Glomerular endothelial cell (primary cell): ENCODE measurements around the gene PPFIA4. TPM values are rescaled to one million over a fixed set of nuclear protein-coding genes. Genes with fewer than 3 reads are reported as not detected.
"Not testable (repeated sequence)": the region's sequence is repeated elsewhere in the genome, so short reads cannot be mapped to it uniquely, and the experiment has no call there.

Experiments
- DNase-seq: peaks from one replicate; pipeline ENCODE4 v3.0.0-alpha.2; 2011; ENCODE audit warnings: low read depth, low spot score; ENCODE audit errors: extremely low read depth
- total RNA-seq: library from RNA; depleted of rRNA; stranded (reverse); fragments of >200 nt; gene quantifications from 2 replicates; pipeline ENCODE4 v1.2.3, GENCODE V29; 2015

Gene PPFIA4
- 0.29 and 6.8 TPM in 2 replicates for total RNA-seq

- DNase-seq = no peak
Observed at GRCh38 chr1:203026031-203026665, at the start of gene PPFIA4. TSS of gene PPFIA4 (plus strand) at chr1:203026491. CDS start at chr1:203039009, 12,518 bp downstream.

GRCh38 chr1:202976633-202977032 is 49.7 kb upstream of the PPFIA4 start:
- DNase-seq = no peak

GRCh38 chr1:202979459-202979858 is 46.8 kb upstream of the PPFIA4 start:
- DNase-seq = no peak

GRCh38 chr1:202981939-202982338 is 44.4 kb upstream of the PPFIA4 start:
- no peak for DNase-seq

DNA sequence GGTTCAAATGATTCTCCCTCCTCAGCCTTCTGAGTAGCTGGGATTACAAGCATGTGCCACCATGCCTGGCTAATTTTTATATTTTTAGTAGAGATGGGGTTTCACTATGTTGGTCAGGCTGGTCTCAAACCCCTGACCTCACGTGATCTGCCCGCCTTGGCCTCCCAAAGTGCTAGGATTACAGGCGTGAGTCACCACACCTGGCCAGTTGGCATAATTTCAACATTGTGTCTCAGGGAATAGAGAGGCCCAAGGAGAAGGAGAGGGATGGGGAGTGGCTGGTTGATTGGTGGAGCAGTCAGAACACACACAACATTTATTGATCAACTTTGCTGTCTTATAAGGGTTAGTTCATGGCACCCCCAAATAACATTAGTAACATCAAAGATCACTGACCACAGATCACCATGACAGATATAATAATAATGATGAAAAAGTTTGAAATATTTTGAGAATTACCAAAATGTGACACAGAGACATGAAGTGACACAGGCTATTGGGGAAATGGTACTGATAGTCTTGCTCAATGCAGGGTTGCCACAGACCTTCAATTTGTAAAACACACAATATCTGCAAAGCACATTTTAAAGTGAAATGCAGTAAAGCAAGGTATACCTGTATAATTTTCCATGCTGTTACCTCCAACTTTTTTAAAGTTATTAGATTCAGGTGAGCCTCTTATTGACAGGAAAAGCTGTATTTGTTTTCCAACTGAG is 43.4 kb upstream of the PPFIA4 start:
- DNase-seq = no peak

DNA sequence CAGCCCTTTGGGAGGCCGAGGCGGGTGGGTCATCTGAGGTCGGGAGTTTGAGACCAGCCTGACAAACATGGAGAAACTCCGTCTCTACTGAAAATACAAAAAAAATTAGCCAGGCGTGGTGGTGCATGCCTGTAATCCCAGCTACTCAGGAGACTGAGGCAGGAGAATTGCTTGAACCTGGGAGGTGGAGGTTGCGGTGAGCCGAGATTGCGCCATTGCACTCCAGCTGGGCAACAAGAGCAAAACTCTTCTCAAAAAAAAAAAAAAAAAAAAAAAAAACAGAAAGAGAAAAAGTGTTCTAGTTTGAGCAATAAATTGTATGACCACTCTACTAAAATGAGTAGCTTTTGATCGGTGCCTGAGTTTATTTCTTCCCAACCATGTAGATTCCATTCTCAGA is 40.2 kb upstream of the PPFIA4 start:
- DNase-seq = not testable (repeated sequence)

DNA sequence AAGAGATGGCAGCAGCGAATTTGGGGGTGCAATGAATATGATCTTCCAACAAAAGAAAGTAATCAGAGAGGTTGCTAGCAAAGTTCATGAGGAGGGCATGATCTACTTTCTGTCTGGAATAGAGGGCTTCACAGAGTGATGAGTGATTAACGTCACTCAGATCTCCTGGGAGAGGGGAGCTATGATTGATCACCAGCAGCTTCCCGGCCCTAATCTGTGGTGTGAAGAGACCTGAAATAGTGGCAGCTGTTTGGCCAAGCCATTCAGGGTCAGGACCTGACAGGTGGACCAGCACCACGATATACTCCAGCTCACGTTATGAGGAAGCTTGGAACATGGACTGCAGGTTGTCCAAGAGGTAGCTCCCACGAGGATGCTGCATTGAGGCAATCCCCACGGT is 39.0 kb upstream of the PPFIA4 start:
- no peak for DNase-seq

DNA sequence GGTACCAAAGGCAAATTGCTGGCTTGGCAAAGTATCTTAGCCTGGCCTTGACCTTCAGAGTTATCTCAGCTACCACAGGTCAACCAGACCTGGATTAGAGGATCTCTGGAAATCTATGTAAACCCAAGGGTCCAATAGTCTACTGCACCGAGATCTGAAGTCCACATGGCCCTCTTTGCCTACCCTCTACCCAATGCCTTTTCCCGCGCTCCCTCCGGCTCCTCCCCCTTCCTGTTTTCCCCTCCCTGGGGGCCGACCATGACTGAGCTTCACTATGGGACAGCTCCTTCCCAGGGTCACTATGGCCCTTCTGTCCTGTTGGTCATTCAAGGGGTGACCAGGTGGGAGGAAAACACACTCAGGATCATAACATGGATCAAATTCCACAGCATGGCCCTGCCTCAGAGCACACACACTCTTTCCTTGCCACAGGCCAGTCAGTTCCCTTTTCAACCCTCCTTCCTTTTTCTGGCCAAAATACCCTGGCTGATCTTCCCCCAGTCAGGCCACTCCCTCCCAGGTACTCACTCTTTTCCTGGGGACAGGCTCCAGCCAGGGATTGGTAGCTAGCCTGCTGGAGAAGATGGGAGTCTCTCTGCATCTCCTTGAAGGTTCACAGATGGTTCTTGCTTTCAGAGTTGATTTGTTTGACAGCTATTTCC is 38.2 kb upstream of the PPFIA4 start:
- no peak for DNase-seq

GRCh38 chr1:202989879-202990278 is 36.4 kb upstream of the PPFIA4 start:
- DNase-seq = no peak

GRCh38 chr1:202991112-202991511 is 35.2 kb upstream of the PPFIA4 start:
- DNase-seq = no peak

DNA sequence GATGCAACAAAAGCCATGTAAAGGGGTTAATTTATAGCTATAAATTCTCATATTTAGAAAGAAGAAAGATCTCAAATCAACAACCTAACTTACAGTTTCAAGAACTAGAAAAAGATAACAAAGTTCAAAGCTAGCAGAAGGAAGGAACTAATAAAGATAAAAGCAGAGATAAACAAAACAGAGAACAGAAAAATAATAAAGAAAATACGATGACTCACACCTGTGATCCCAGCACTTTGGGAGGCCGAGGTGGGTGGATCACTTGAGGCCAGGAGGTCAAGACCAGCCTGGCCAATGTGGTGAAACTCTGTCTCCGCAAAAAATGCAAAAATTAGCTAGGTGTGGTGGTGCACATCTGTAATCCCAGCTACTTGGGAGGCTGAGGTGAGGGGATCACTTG is 31.5 kb upstream of the PPFIA4 start:
- DNase-seq = no peak

- peak; percentile 41 for DNase-seq
Observed at GRCh38 chr1:202998836-202999750, 27.2 kb upstream of the PPFIA4 start.

GRCh38 chr1:203000217-203000944 is 25.9 kb upstream of the PPFIA4 start:
- no peak for DNase-seq

GRCh38 chr1:203001986-203002385 is 24.3 kb upstream of the PPFIA4 start:
- DNase-seq = no peak

- DNase-seq = no peak
Observed at GRCh38 chr1:203002951-203003350, 23.3 kb upstream of the PPFIA4 start.

- not testable (repeated sequence) for DNase-seq
Observed at GRCh38 chr1:203005395-203006142, 20.7 kb upstream of the PPFIA4 start.

- DNase-seq = peak; percentile 83
Observed at GRCh38 chr1:203006948-203007871, 19.1 kb upstream of the PPFIA4 start, which contains the start of gene TMEM183A. TSS of gene TMEM183A (plus strand) at chr1:203007374. CDS start at chr1:203007466, 92 bp downstream.

GRCh38 chr1:203009185-203009584 is 17.1 kb upstream of the PPFIA4 start:
- no peak for DNase-seq
